ENCODE results near the gene MEI1. TPM values are rescaled to one million over a fixed set of nuclear protein-coding genes. Genes with fewer than 3 reads are reported as not detected.

The MEI1 gene
- total and polyA plus RNA-seq, 4 donors: 0.33 to 1.3 (median 0.72) TPM

DNA sequence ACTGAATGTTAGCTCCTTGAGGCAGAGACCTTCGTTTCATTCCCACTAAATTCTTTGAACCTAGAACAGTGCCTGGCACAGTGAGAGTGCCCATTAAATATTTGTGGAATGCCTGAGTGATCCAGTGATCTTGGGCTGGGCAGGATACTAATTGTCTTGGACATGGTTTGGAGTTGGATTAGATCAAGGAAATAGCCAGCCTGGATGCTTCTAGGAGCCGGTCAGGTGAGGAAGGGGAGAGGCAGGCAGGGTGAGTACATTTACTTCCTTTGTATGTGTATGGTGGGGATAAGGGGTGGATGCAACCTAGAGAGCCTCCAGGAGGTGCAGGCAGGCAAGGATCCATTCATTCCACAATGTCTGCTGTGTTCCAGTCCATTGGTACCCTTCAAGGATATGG lies 137.2 kb downstream of the MEI1 start:
- 96% methylated on average over 2 of the region's 2 CpGs for WGBS
- H3K4me1 ChIP-seq (ENCODE audit: control insufficient read depth in 4 of 4, insufficient read depth in 4 of 4, low read length in 3 of 4): peaks cover 6 to 43% (median 18%) of the 10 kb centered on the region in 4 donors
- TF ChIP-seq, protein P1, sequence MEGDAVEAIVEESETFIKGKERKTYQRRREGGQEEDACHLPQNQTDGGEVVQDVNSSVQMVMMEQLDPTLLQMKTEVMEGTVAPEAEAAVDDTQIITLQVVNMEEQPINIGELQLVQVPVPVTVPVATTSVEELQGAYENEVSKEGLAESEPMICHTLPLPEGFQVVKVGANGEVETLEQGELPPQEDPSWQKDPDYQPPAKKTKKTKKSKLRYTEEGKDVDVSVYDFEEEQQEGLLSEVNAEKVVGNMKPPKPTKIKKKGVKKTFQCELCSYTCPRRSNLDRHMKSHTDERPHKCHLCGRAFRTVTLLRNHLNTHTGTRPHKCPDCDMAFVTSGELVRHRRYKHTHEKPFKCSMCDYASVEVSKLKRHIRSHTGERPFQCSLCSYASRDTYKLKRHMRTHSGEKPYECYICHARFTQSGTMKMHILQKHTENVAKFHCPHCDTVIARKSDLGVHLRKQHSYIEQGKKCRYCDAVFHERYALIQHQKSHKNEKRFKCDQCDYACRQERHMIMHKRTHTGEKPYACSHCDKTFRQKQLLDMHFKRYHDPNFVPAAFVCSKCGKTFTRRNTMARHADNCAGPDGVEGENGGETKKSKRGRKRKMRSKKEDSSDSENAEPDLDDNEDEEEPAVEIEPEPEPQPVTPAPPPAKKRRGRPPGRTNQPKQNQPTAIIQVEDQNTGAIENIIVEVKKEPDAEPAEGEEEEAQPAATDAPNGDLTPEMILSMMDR (IDR thresholded peaks at IDR 0.05; ENCODE audit: low read depth, low read length, missing input control): no peak
- TF ChIP-seq GABPA (IDR thresholded peaks at IDR 0.05 in 1 of 2, conservative IDR thresholded peaks at IDR 0.05 in 1 of 2) (no peak), JUND (IDR thresholded peaks at IDR 0.05) (no peak), YY1 (IDR thresholded peaks at IDR 0.05) (no peak), TAF1 (conservative IDR thresholded peaks at IDR 0.05) (no peak), EGR1 (IDR thresholded peaks at IDR 0.05; ENCODE audit: low read depth in 2 of 2) (no peak), SP1 (IDR thresholded peaks at IDR 0.05) (no peak), HNF4A (conservative IDR thresholded peaks at IDR 0.05) (no peak), FOXA1 (IDR thresholded peaks at IDR 0.05) (no peak), RAD21 (IDR thresholded peaks at IDR 0.05) (no peak), HNF4G (IDR thresholded peaks at IDR 0.05) (no peak), RXRA (IDR thresholded peaks at IDR 0.05) (no peak)
- TF ChIP-seq, protein P2, sequence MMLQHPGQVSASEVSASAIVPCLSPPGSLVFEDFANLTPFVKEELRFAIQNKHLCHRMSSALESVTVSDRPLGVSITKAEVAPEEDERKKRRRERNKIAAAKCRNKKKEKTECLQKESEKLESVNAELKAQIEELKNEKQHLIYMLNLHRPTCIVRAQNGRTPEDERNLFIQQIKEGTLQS (IDR thresholded peaks at IDR 0.05): no peak
- TF ChIP-seq, protein P3, sequence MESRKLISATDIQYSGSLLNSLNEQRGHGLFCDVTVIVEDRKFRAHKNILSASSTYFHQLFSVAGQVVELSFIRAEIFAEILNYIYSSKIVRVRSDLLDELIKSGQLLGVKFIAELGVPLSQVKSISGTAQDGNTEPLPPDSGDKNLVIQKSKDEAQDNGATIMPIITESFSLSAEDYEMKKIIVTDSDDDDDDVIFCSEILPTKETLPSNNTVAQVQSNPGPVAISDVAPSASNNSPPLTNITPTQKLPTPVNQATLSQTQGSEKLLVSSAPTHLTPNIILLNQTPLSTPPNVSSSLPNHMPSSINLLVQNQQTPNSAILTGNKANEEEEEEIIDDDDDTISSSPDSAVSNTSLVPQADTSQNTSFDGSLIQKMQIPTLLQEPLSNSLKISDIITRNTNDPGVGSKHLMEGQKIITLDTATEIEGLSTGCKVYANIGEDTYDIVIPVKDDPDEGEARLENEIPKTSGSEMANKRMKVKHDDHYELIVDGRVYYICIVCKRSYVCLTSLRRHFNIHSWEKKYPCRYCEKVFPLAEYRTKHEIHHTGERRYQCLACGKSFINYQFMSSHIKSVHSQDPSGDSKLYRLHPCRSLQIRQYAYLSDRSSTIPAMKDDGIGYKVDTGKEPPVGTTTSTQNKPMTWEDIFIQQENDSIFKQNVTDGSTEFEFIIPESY (IDR thresholded peaks at IDR 0.05): no peak
- TF ChIP-seq, protein P4, sequence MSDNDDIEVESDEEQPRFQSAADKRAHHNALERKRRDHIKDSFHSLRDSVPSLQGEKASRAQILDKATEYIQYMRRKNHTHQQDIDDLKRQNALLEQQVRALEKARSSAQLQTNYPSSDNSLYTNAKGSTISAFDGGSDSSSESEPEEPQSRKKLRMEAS (IDR thresholded peaks at IDR 0.05): no peak
- TF ChIP-seq, protein P5, sequence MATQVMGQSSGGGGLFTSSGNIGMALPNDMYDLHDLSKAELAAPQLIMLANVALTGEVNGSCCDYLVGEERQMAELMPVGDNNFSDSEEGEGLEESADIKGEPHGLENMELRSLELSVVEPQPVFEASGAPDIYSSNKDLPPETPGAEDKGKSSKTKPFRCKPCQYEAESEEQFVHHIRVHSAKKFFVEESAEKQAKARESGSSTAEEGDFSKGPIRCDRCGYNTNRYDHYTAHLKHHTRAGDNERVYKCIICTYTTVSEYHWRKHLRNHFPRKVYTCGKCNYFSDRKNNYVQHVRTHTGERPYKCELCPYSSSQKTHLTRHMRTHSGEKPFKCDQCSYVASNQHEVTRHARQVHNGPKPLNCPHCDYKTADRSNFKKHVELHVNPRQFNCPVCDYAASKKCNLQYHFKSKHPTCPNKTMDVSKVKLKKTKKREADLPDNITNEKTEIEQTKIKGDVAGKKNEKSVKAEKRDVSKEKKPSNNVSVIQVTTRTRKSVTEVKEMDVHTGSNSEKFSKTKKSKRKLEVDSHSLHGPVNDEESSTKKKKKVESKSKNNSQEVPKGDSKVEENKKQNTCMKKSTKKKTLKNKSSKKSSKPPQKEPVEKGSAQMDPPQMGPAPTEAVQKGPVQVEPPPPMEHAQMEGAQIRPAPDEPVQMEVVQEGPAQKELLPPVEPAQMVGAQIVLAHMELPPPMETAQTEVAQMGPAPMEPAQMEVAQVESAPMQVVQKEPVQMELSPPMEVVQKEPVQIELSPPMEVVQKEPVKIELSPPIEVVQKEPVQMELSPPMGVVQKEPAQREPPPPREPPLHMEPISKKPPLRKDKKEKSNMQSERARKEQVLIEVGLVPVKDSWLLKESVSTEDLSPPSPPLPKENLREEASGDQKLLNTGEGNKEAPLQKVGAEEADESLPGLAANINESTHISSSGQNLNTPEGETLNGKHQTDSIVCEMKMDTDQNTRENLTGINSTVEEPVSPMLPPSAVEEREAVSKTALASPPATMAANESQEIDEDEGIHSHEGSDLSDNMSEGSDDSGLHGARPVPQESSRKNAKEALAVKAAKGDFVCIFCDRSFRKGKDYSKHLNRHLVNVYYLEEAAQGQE (IDR thresholded peaks at IDR 0.05): no peak
- no peak overlapping the region for H3K27ac ChIP-seq (ENCODE audit: low read depth in 1 of 2, low read length in 2 of 2)
- peaks cover 0 to 14% (median 4%) of the 10 kb centered on the region in 4 donors for H3K36me3 ChIP-seq (ENCODE audit: control insufficient read depth in 4 of 4, insufficient read depth in 3 of 4, low read depth in 1 of 4, low read length in 3 of 4)
- H3K27me3 ChIP-seq (ENCODE audit: control insufficient read depth in 4 of 4, insufficient read depth in 4 of 4, low read length in 3 of 4): no peaks in the 10 kb centered on the region
- no peak overlapping the region for H3K4me3 ChIP-seq (ENCODE audit: low read depth in 1 of 3, low read length in 3 of 3)
- H3K9ac ChIP-seq (ENCODE audit: low read depth in 1 of 2, low read length in 2 of 2): no peak overlapping the region
- H3K9me3 ChIP-seq (ENCODE audit: control insufficient read depth in 4 of 4, low read length in 3 of 4): no peaks in the 10 kb centered on the region
- DNase-seq (ENCODE audit: low spot score): no peak

All from liver (tissue), 9 donors.